ENCODE data around the gene LRRC41. TPM values are rescaled to one million over a fixed set of nuclear protein-coding genes. Genes with fewer than 3 reads are reported as not detected.
A peak's percentile ranks its signal among the peaks of the same experiment; 100 is the strongest.

Gene LRRC41
- total and polyA plus RNA-seq, 2 of the 13 experiments (the other 11 are each of a cell fraction or from before 2014, with no cell fraction given): 48.1 to 53.6 TPM

- Histone ChIP-seq H3K9ac (ENCODE audit: insufficient read depth, low read depth, low read length) (peak overlapping the region; percentile 99), H3K4me3 (replicated peaks in 1 of 3; ENCODE audit: insufficient read depth in 1 of 3, low read depth in 2 of 3, low read length in 3 of 3) (peak overlapping the region; percentile 93 to 100 (median 96)), H3K27ac (ENCODE audit: extremely low read length, insufficient read depth, low read length) (peak overlapping the region; percentile 96), H3K79me2 (ENCODE audit: insufficient read depth, low read length) (peaks cover 80% of the 10 kb centered on the region), H3K27me3 (ENCODE audit: control insufficient read depth in 1 of 2, insufficient read depth in 2 of 2, low read length in 2 of 2) (peaks cover 0 to 4% of the 10 kb centered on the region in 2 experiments; a peak in 1 of 5 replicates), H2AFZ (ENCODE audit: low read length) (no peak overlapping the region), H3K4me2 (ENCODE audit: low read depth, low read length) (peak overlapping the region; percentile 89), H3K36me3 (replicated peaks in 1 of 2; ENCODE audit: control insufficient read depth in 1 of 2, insufficient read depth in 2 of 2, low read length in 2 of 2) (peaks cover 8 to 25% of the 10 kb centered on the region in 2 experiments), H3K4me1 (ENCODE audit: insufficient read depth, low read length) (peaks cover 34% of the 10 kb centered on the region), H4K20me1 (ENCODE audit: insufficient read depth, low read length) (peaks cover 14% of the 10 kb centered on the region), H3K9me3 (ENCODE audit: low read length) (no peaks in the 10 kb centered on the region)
- intact Hi-C loops (cut with micrococcal nuclease; ENCODE audit: unreplicated experiment): loop anchor here (5.0 kb wide), 1 partner anchor 54 kb away; the partner anchor contains the start of gene RAD54L
- no TSS peak for BruUV-seq (replicated peaks)
- in situ Hi-C loops (cut with HindIII; ENCODE audit: extremely low pct_ligation_motif_present, low pct_unique_long_range_greater_than_20kb): no loop called here
- peak; percentile 19 for ATAC-seq
- DNase-seq (ENCODE audit: low spot score): no peak
- CTCF ChIA-PET (ENCODE audit: low intra/inter-chr PET ratio, low total read pairs): interaction anchor here (1.2 kb wide), 1 partner anchor 47 kb away, joined by 3 read pairs; no protein-coding TSS in a partner anchor
- POLR2A ChIA-PET: no interaction called here
- FAIRE-seq: no peak
- WGBS (ENCODE audit: low lambda C conversion rate): under 1% methylated on average over 14 of the region's 17 CpGs
- TF ChIP-seq ZNF557 (CRISPR knock-in tag; IDR thresholded peaks at IDR 0.05) (0 out of 2 replicates have a peak, but pooled peaks have one; percentile 10), NKX3-1 (CRISPR knock-in tag; IDR thresholded peaks at IDR 0.05) (no peak), ZNF468 (CRISPR knock-in tag; IDR thresholded peaks at IDR 0.05) (no peak), ZNF782 (CRISPR knock-in tag; IDR thresholded peaks at IDR 0.05; ENCODE audit: borderline replicate concordance) (no peak), RFX3 (CRISPR knock-in tag; IDR thresholded peaks at IDR 0.05) (no peak), ZNF580 (CRISPR knock-in tag; IDR thresholded peaks at IDR 0.05; ENCODE audit: borderline replicate concordance, low read depth) (no peak), PCBP1 (IDR thresholded peaks at IDR 0.05; ENCODE audit: borderline replicate concordance, low read depth, low read length) (no peak), FOSL1 (CRISPR knock-in tag; IDR thresholded peaks at IDR 0.05; ENCODE audit: borderline replicate concordance) (no peak), POLR2AphosphoS2 (IDR thresholded peaks at IDR 0.05; ENCODE audit: low read depth, low read length) (no peak), FOXP4 (CRISPR knock-in tag; IDR thresholded peaks at IDR 0.05) (no peak), ZNF354B (CRISPR knock-in tag; IDR thresholded peaks at IDR 0.05) (no peak), ARNTL (CRISPR knock-in tag; IDR thresholded peaks at IDR 0.05) (peak; percentile 59; the same call in 1 of the 2 replicates), THYN1 (CRISPR knock-in tag; IDR thresholded peaks at IDR 0.05; ENCODE audit: borderline replicate concordance, low read depth) (no peak), PLSCR1 (CRISPR knock-in tag; IDR thresholded peaks at IDR 0.05; ENCODE audit: borderline replicate concordance) (no peak), MED1 (CRISPR knock-in tag; IDR thresholded peaks at IDR 0.05) (no peak), ZNF251 (CRISPR knock-in tag; IDR thresholded peaks at IDR 0.05) (no peak), ZNF451 (CRISPR knock-in tag; IDR thresholded peaks at IDR 0.05) (no peak), SMC3 (IDR thresholded peaks at IDR 0.05; ENCODE audit: low read length) (no peak), PITX1 (CRISPR knock-in tag; IDR thresholded peaks at IDR 0.05) (no peak), IRF1 (CRISPR knock-in tag; IDR thresholded peaks at IDR 0.05; ENCODE audit: low read depth) (no peak)
- TF ChIP-seq, protein P1, sequence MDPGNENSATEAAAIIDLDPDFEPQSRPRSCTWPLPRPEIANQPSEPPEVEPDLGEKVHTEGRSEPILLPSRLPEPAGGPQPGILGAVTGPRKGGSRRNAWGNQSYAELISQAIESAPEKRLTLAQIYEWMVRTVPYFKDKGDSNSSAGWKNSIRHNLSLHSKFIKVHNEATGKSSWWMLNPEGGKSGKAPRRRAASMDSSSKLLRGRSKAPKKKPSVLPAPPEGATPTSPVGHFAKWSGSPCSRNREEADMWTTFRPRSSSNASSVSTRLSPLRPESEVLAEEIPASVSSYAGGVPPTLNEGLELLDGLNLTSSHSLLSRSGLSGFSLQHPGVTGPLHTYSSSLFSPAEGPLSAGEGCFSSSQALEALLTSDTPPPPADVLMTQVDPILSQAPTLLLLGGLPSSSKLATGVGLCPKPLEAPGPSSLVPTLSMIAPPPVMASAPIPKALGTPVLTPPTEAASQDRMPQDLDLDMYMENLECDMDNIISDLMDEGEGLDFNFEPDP (CRISPR knock-in tag; conservative IDR thresholded peaks at IDR 0.05): no peak
Measured at GRCh38 chr1:46301406-46301807, 2.0 kb downstream of the LRRC41 start.
